ENCODE results near the gene RIPK4.

DNA sequence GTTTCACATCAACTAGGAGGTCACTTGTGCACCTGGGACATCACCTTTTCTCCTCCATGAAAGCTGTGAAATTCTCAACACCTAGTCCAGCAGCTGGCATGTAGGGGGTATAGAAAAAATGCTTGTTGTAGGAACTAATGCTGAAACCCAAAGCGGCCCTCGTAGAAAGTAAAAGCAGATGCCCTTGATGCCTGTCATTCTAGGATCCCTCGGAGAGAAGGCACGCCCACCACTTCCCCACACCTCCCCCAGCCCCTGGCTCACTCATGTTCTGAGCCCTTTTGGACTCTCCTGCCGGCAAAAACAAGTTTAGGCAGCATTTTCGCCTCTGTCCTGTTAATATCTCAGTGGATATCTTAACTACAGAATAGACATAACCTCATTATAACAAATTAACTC is 36.5 kb downstream of the RIPK4 start:
- TF ChIP-seq EZH2 (IDR thresholded peaks at IDR 0.05) (no peak), POLR2AphosphoS5 (IDR thresholded peaks at IDR 0.05; ENCODE audit: borderline replicate concordance, low read depth, low read length) (no peak), FOXP2 (optimal IDR thresholded peaks at IDR 0.05; ENCODE audit: control extremely low read depth, extremely low read length, insufficient read depth) (no peak)

Data from SK-N-MC (cell line).